ENCODE measurements around the gene CDH1.
"Not testable (repeated sequence)": the region's sequence is repeated elsewhere in the genome, so short reads cannot be mapped to it uniquely, and the experiment has no call there.

Gene CDH1

GRCh38 chr16:68762996-68763756, 26.1 kb downstream of the CDH1 start:
- DNase-seq (ENCODE audit: low read depth), result no peak

DNA sequence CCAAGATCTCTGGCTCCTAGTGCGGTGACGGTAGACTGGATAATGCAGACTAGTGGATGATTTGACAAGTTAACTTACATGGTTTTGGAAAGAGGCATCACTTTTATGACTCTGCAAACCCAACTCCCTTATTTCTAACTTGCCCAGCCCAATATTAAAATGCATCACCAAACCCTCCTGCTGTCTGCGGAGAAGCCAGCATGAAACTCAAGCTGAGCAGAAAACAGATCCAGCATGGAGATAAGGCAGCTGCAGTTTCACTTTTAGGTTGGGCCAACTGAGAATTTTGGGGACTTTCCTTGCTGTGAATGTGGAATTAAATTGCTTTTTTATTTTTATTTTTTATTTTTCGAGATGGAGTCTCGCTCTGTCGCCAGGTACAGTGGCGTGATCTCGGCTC, 27.8 kb downstream of the CDH1 start:
- DNase-seq (ENCODE audit: low read depth), result no peak

DNA sequence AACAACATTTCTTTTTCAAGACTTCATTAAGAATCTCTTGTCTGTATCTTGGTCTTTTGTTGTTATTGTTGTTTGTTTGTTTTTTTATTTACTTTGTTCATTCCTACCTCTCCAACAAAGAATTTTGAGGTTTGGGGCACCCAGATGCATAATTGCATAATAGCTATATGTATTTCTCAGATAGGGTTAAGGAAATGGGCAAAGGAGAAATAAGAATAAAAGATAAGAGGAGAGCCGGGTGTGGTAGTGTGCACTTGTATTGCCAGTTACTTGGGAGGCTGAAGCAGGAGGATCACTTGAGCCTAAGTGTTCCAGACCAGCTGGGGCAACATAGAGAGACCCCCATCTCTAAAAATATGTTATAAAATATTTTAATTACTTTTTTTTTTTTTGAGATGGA, 30.5 kb downstream of the CDH1 start:
- no peak for DNase-seq (ENCODE audit: low read depth)

GRCh38 chr16:68768175-68768574, 31.1 kb downstream of the CDH1 start:
- DNase-seq (ENCODE audit: low read depth), result no peak

DNA sequence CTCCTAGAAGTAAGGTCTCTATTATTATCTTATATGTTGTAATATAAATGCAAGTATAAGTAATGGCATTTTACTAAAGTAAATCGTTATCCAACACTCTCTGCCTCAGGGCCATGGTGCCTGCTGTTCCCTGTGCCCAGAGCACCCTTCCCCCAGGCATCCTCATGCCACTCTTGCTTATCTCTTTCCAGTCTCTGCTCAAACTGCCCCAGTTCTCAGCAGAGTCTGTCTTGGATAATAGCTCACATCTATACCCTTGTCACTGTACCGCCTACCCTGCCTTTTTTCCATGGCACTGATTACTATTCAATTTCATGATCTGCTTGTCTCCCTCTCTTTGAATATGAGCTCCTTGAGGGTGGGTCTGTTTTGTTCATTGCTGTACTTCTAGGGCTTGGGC, 31.7 kb downstream of the CDH1 start:
- DNase-seq (ENCODE audit: low read depth), result no peak

GRCh38 chr16:68770671-68771070, 33.6 kb downstream of the CDH1 start:
- no peak for DNase-seq (ENCODE audit: low read depth)

GRCh38 chr16:68772030-68772681, 35.1 kb downstream of the CDH1 start:
- DNase-seq (ENCODE audit: low read depth), result no peak

GRCh38 chr16:68772871-68773270, 35.8 kb downstream of the CDH1 start:
- DNase-seq (ENCODE audit: low read depth), result no peak

DNA sequence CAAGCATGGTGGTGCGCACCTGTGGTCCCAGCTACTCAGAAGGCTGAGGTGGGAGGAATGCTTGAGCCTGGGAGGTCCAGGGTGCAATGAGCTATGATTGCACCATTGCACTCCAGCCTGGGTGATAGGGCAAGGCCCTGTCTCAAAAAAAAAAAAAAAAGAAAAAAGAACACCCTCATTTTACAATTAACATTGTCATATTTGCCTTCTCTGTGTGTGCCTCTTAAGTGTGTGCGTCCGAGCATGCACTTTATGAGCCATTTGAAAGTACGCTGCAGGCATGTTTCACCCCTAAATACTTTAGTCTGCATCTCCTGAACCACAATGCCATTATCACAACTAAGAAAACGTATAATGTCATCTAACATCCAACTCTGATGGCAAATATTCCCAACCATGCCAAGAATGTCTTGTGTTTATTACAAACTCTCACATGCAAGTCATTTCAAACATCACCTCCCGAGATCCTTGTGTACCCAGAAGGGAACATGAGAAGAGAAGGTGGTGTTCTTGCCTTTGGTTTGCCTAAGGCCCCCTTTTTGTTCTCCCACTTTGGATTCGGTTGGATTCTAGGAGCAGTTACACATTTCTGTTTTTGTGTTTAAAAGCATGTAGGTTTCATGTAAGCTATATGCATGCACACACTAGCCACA, 38.0 kb downstream of the CDH1 start:
- no peak for DNase-seq (ENCODE audit: low read depth)

DNA sequence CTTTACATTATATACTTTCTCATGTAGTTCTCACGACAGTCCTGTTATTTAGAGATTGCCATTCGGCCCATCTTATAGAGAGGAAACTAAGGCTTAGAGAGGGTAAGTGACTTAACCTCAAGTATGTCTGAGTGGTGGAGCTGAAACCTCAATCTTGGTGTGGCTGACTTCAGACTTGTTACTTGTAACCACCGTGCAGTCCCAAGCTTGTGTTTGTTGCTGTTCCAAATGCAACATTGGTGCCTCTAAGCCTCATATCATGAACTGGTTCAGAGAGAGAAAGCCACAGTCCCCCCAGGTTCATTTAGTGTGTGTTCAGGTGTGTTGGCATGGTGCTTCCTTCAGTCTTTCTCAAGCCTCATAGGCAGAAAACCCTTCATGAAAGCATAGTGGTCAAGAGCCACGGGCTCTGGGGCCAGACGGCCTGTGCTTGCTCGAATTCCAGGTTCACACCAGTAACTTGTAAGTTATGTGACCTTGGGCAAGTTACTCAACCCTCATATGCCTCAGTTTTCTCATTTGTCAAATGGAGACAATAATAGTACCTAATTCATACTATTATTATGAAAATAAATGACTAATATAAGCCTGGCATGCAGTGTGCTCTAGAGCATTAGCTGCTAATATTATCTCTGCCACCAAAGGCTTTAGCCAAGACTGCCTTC, 39.9 kb downstream of the CDH1 start:
- DNase-seq (ENCODE audit: low read depth), result no peak

GRCh38 chr16:68778551-68779231, 41.6 kb downstream of the CDH1 start:
- DNase-seq (ENCODE audit: low read depth), result no peak

- DNase-seq (ENCODE audit: low read depth), result no peak
These were observed 42.8 kb downstream of the CDH1 start for GRCh38 chr16:68779891-68780290.

DNA sequence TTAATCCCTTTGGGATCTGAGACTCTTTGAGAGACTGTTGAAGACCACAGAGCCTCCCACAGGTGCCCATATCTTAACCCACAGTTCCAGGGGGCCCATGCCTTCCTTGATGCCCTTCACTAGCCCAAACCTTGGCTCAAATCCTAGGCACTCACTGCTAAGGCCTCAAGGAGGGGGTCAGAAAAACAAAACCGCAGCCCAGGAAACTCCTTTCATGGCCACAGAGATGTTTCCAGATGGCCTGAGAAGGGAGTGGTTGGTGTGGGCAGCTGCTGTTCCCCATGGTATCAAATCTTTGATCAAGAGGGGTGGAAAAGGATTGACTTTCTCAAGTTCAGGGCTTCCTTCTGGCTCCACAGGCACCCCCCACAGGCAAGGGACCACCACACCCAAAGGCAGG, 44.7 kb downstream of the CDH1 start:
- DNase-seq (ENCODE audit: low read depth), result no peak

- no peak for DNase-seq (ENCODE audit: low read depth)
These were observed 45.4 kb downstream of the CDH1 start for GRCh38 chr16:68782198-68783174.

GRCh38 chr16:68784226-68784625, 47.1 kb downstream of the CDH1 start:
- no peak for DNase-seq (ENCODE audit: low read depth)

DNA sequence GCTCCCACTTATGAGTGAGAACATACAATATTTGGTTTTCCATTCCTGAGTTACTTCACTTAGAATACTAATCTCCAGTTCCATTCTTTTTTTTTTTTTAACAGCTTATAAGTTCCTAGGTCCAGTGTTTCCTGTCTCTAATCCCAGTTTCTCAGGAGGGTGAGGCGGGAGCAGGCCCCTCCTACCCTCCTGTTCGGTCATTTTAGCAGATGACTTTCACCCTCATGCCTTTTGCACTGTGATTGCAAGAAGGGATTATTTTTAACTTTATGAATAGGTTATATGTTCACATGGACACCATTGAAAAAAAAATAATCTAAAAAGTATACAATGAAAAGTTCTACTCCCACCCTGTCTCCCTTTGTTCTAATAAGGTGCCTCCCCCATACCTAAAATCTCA, 47.6 kb downstream of the CDH1 start:
- no peak for DNase-seq (ENCODE audit: low read depth)

- no peak for DNase-seq (ENCODE audit: low read depth)
These were observed 48.6 kb downstream of the CDH1 start for GRCh38 chr16:68785715-68786114.

- no peak for DNase-seq (ENCODE audit: low read depth)
These were observed 49.8 kb downstream of the CDH1 start for GRCh38 chr16:68786685-68787418.

DNA sequence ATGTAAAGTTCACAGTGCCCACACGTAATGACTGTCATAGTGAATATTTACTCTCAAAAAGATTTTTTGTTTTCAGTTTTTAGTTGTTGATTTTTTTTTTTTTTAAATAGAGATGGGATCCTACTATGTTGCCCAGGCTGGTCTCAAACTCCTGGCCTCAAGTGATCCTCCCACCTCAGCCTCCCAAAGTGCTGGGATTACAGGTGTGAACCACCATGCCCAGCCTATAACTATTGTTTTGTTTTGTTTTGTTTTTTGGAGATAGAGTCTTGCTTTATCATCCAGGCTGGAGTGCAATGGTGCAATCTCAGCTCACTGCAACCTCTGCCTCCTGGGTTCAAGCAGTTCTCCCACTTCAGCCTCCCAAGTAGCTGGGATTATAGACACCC, 50.3 kb downstream of the CDH1 start:
- not testable (repeated sequence) for DNase-seq (ENCODE audit: low read depth)

DNA sequence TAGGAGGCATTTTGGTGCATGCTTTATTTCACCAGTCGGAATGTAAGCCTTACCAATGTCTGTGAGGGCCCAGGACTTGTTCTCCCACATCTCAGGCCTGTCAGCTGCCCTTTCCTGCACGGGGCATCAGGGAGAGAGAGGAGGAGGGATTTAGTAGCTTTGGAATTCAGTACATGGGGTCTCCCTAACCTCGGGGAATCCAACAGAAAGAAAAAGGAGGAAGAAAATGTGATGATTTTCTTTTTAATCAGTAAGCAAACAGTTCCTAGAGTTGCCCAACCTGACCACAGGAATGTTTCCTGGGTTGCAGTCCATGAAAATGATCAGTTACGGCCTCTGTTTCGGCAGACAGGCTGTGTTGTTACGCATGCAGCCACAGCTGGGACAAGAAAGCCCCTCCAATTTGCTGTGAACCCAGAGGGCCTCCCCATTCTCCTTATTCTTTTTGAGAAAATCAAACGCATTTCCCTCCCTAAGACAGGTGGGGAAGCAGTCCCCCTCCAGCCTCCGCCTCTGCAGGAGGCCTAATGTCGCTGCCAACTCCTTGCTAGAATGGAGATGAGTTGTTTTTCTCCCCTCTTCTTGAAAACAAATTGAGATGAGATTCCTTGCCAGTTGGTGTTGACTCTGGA, 53.2 kb downstream of the CDH1 start:
- DNase-seq (ENCODE audit: low read depth), result no peak
